K562 (cell line): ENCODE results near the gene NUDT2. TPM values are rescaled to one million over a fixed set of nuclear protein-coding genes. Genes with fewer than 3 reads are reported as not detected.
A peak's percentile ranks its signal among the peaks of the same experiment; 100 is the strongest.

Source experiments
- GABPA ChIP-seq: fragments of 200-800 bp; sonication (Bioruptor generic); conservative IDR thresholded peaks from 2 replicates; pipeline ENCODE4 v1.6.1; 2016; ENCODE audit warnings: low read depth, missing genetic modification characterization, missing compliant biosample characterization
- HOXB6 ChIP-seq: fragments of 250-450 bp; sonication (Bioruptor Pico); IDR thresholded peaks from 2 replicates; pipeline ENCODE4 v1.5.1; 2022; ENCODE audit warnings: mild to moderate bottlenecking, borderline replicate concordance
- MTF1 ChIP-seq: fragments of 250-450 bp; sonication (Bioruptor Pico); IDR thresholded peaks from 2 replicates; pipeline ENCODE4 v1.9.0; 2021; ENCODE audit warnings: moderate library complexity, mild to moderate bottlenecking, inconsistent platforms, borderline replicate concordance
- MYNN ChIP-seq, 2 experiments: sonication (generic); formaldehyde crosslinking in 1 of 2; IDR thresholded peaks; 2 replicates each; pipeline versions ENCODE4 v1.5.0 to v1.6.1; 2016 to 2020; ENCODE audit warnings: antibody characterized with exemption in 1 of 2, missing genetic modification reagents in 1 of 2
- PHF8 ChIP-seq: fragments of 200-600 bp; sonication (generic); IDR thresholded peaks from 2 replicates; pipeline ENCODE4 v1.6.1; 2012; ENCODE audit warnings: mixed run types, mild to moderate bottlenecking, inconsistent platforms, low read length, moderate library complexity, borderline replicate concordance
- RBFOX2 ChIP-seq: fragments of 200-400 bp; formaldehyde crosslinking; IDR thresholded peaks from 2 replicates; pipeline ENCODE4 v1.6.1; 2017; ENCODE audit warnings: low read depth, mild to moderate bottlenecking, low read length, moderate library complexity
- SMARCA5 ChIP-seq: fragments of 450-650 bp; IDR thresholded peaks from 2 replicates; pipeline ENCODE4 v1.6.1; 2016
- TSC22D4 ChIP-seq: fragments of 450-650 bp; IDR thresholded peaks from 2 replicates; pipeline ENCODE4 v1.6.1; 2016; ENCODE audit warnings: missing genetic modification characterization, missing biosample characterization, control low read depth
- ZNF699 ChIP-seq: fragments of 250-450 bp; sonication (Bioruptor Pico); IDR thresholded peaks from 2 replicates; pipeline ENCODE4 v1.8.0; 2021; ENCODE audit warnings: mild to moderate bottlenecking, moderate library complexity; ENCODE audit not compliant: insufficient replicate concordance
- polyA plus RNA-seq, 8 experiments: library from polyadenylated mRNA; depleted of rRNA in 4 of 8; stranded (reverse) in 5 of 8; unstranded in 3 of 8; fragments of >200 nt; fragmentation: Nextera tagmentation in 2 of 8; fragmentation: Illumina TruSeq in 1 of 8; extraction: Ambion mirVana in 2 of 8; extraction: Trizol in 1 of 8; gene quantifications; 2 replicates each; pipeline versions ENCODE4 v1.2.1 to v1.2.3, GENCODE V29; 2011 to 2014; ENCODE audit warnings: inconsistent platforms in 1 of 8, missing spikeins in 1 of 8
- total RNA-seq, 7 experiments: library from RNA; depleted of rRNA in 6 of 7; stranded (reverse); fragments of >200 nt in 6 of 7; fragmentation: Illumina TruSeq in 2 of 7; extraction: Trizol in 2 of 7; gene quantifications; 2 replicates each; pipeline versions ENCODE4 v1.2.1 to v1.2.3, GENCODE V29; 2011 to 2021; ENCODE audit warnings: low replicate concordance in 1 of 7
- TF ChIP-seq, protein P1 (sequence below): sonication (generic); formaldehyde crosslinking; IDR thresholded peaks from 2 replicates; pipeline ENCODE4 v1.8.0; 2023; ENCODE audit warnings: mild to moderate bottlenecking, missing genetic modification reagents
- TF ChIP-seq, protein P2 (sequence below): fragments of 200-800 bp; sonication (Bioruptor generic); IDR thresholded peaks from 2 replicates; pipeline ENCODE4 v1.6.1; 2017; ENCODE audit warnings: missing genetic modification characterization, missing compliant biosample characterization

NUDT2 gene
- total and polyA plus RNA-seq, 9 of the 15 experiments (the other 6 are each of a cell fraction or from before 2014, with no cell fraction given), result 11.5 to 28.1 (median 19.0) TPM

GRCh38 chr9:34376596-34377403, 47.4 kb downstream of the NUDT2 start, which contains the start of gene MYORG (continued):
- TF ChIP-seq, protein P1, sequence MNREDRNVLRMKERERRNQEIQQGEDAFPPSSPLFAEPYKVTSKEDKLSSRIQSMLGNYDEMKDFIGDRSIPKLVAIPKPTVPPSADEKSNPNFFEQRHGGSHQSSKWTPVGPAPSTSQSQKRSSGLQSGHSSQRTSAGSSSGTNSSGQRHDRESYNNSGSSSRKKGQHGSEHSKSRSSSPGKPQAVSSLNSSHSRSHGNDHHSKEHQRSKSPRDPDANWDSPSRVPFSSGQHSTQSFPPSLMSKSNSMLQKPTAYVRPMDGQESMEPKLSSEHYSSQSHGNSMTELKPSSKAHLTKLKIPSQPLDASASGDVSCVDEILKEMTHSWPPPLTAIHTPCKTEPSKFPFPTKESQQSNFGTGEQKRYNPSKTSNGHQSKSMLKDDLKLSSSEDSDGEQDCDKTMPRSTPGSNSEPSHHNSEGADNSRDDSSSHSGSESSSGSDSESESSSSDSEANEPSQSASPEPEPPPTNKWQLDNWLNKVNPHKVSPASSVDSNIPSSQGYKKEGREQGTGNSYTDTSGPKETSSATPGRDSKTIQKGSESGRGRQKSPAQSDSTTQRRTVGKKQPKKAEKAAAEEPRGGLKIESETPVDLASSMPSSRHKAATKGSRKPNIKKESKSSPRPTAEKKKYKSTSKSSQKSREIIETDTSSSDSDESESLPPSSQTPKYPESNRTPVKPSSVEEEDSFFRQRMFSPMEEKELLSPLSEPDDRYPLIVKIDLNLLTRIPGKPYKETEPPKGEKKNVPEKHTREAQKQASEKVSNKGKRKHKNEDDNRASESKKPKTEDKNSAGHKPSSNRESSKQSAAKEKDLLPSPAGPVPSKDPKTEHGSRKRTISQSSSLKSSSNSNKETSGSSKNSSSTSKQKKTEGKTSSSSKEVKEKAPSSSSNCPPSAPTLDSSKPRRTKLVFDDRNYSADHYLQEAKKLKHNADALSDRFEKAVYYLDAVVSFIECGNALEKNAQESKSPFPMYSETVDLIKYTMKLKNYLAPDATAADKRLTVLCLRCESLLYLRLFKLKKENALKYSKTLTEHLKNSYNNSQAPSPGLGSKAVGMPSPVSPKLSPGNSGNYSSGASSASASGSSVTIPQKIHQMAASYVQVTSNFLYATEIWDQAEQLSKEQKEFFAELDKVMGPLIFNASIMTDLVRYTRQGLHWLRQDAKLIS (CRISPR knock-in tag), result no peak
- no peak for TF ChIP-seq HOXB6 (CRISPR knock-in tag)
- no peak for TF ChIP-seq TSC22D4 (tag)
- peak; percentile 58 for TF ChIP-seq RBFOX2
- TF ChIP-seq PHF8, result peak; percentile 14; the same call in 1 of the 2 replicates
- TF ChIP-seq GABPA (tag), result peak; percentile 23; the same call in 1 of the 2 replicates
- TF ChIP-seq ZNF699 (CRISPR knock-in tag), result no peak
- TF ChIP-seq MTF1 (CRISPR knock-in tag), result no peak
- TF ChIP-seq, protein P2, sequence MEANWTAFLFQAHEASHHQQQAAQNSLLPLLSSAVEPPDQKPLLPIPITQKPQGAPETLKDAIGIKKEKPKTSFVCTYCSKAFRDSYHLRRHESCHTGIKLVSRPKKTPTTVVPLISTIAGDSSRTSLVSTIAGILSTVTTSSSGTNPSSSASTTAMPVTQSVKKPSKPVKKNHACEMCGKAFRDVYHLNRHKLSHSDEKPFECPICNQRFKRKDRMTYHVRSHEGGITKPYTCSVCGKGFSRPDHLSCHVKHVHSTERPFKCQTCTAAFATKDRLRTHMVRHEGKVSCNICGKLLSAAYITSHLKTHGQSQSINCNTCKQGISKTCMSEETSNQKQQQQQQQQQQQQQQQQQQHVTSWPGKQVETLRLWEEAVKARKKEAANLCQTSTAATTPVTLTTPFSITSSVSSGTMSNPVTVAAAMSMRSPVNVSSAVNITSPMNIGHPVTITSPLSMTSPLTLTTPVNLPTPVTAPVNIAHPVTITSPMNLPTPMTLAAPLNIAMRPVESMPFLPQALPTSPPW (CRISPR knock-in tag), result peak; percentile 95
- no peak for TF ChIP-seq SMARCA5
- 0 out of 2 replicates have a peak, but pooled peaks have one; percentile 50 for TF ChIP-seq MYNN (IDR thresholded peaks at IDR 0.05)
- TF ChIP-seq MYNN (CRISPR knock-in tag; IDR thresholded peaks at IDR 0.05), result no peak
